Skeletal muscle satellite cell (primary cell): Measurements from ENCODE around the gene CNTN3.

Experiments used
- H3K27me3 ChIP-seq: 2 replicates; pipeline ENCODE4 v1.7.0; 2013; ENCODE audit warnings: low read length; ENCODE audit not compliant: control insufficient read depth, insufficient read depth
- H3K36me3 ChIP-seq: 2 replicates; pipeline ENCODE4 v1.7.0; 2013; ENCODE audit warnings: mild to moderate bottlenecking, control low read depth, low read length; ENCODE audit not compliant: insufficient read depth
- H3K4me1 ChIP-seq: 2 replicates; pipeline ENCODE4 v1.7.0; 2013; ENCODE audit warnings: low read length; ENCODE audit not compliant: control insufficient read depth, insufficient read depth
- H3K4me2 ChIP-seq: 2 replicates; pipeline ENCODE4 v1.7.0; 2013; ENCODE audit warnings: mild to moderate bottlenecking, low read length
- H3K4me3 ChIP-seq: 2 replicates; pipeline ENCODE4 v1.7.0; 2013; ENCODE audit warnings: low read length
- H3K9ac ChIP-seq: 2 replicates; pipeline ENCODE4 v1.7.0; 2013; ENCODE audit warnings: mild to moderate bottlenecking, low read depth, low read length, moderate library complexity
- H3K9me3 ChIP-seq: replicated peaks from 2 replicates; pipeline ENCODE4 v1.7.0; 2013; ENCODE audit warnings: mild to moderate bottlenecking, control low read depth, low read length

Gene CNTN3

GRCh38 chr3:74633021-74633420, 18.6 kb upstream of the CNTN3 start:
- H3K27me3 ChIP-seq, result no peaks in the 10 kb centered on the region
- peaks cover 19% of the 10 kb centered on the region for H3K4me1 ChIP-seq
- no peak overlapping the region for H3K4me3 ChIP-seq
- H3K9ac ChIP-seq, result no peak overlapping the region
- no peak overlapping the region for H3K4me2 ChIP-seq
- H3K9me3 ChIP-seq, result no peaks in the 10 kb centered on the region
- no peaks in the 10 kb centered on the region for H3K36me3 ChIP-seq

GRCh38 chr3:74631351-74632140, 17.1 kb upstream of the CNTN3 start:
- H3K4me1 ChIP-seq, result peaks cover 12% of the 10 kb centered on the region
- no peak overlapping the region for H3K4me2 ChIP-seq
- H3K9ac ChIP-seq, result peak overlapping the region; percentile 9

GRCh38 chr3:74630602-74631001, 16.1 kb upstream of the CNTN3 start:
- no peaks in the 10 kb centered on the region for H3K36me3 ChIP-seq

More at GRCh38 chr3:74631351-74632140, 17.1 kb upstream of the CNTN3 start:
- H3K27me3 ChIP-seq, result no peaks in the 10 kb centered on the region
- H3K9me3 ChIP-seq, result no peaks in the 10 kb centered on the region
- H3K36me3 ChIP-seq, result no peaks in the 10 kb centered on the region
- no peak overlapping the region for H3K4me3 ChIP-seq

GRCh38 chr3:74626011-74626410, 11.6 kb upstream of the CNTN3 start:
- no peaks in the 10 kb centered on the region for H3K9me3 ChIP-seq
- H3K27me3 ChIP-seq, result no peaks in the 10 kb centered on the region
- no peak overlapping the region for H3K4me2 ChIP-seq
- no peak overlapping the region for H3K9ac ChIP-seq
- H3K4me1 ChIP-seq, result peaks cover 13% of the 10 kb centered on the region
- H3K4me3 ChIP-seq, result no peak overlapping the region
- no peaks in the 10 kb centered on the region for H3K36me3 ChIP-seq

More at GRCh38 chr3:74630602-74631001, 16.1 kb upstream of the CNTN3 start:
- Histone ChIP-seq H3K4me2 (no peak overlapping the region), H3K4me3 (no peak overlapping the region), H3K9me3 (no peaks in the 10 kb centered on the region), H3K4me1 (peaks cover 11% of the 10 kb centered on the region), H3K27me3 (no peaks in the 10 kb centered on the region), H3K9ac (no peak overlapping the region)

- Histone ChIP-seq H3K4me3 (no peak overlapping the region), H3K4me1 (peaks cover 11% of the 10 kb centered on the region), H3K27me3 (no peaks in the 10 kb centered on the region), H3K36me3 (no peaks in the 10 kb centered on the region), H3K9ac (no peak overlapping the region), H3K9me3 (no peaks in the 10 kb centered on the region), H3K4me2 (peak overlapping the region; percentile 29)
Measured at GRCh38 chr3:74624301-74624700, 9.8 kb upstream of the CNTN3 start.

- Histone ChIP-seq H3K9me3 (no peaks in the 10 kb centered on the region), H3K4me1 (peaks cover 11% of the 10 kb centered on the region), H3K4me2 (no peak overlapping the region), H3K27me3 (peaks cover 6% of the 10 kb centered on the region), H3K9ac (no peak overlapping the region), H3K36me3 (no peaks in the 10 kb centered on the region), H3K4me3 (no peak overlapping the region)
Measured at GRCh38 chr3:74623261-74623836, 8.9 kb upstream of the CNTN3 start.

- no peak overlapping the region for H3K9ac ChIP-seq
- no peak overlapping the region for H3K4me3 ChIP-seq
- no peak overlapping the region for H3K4me2 ChIP-seq
- H3K9me3 ChIP-seq, result no peaks in the 10 kb centered on the region
- no peaks in the 10 kb centered on the region for H3K36me3 ChIP-seq
- peaks cover 11% of the 10 kb centered on the region for H3K4me1 ChIP-seq
- peaks cover 6% of the 10 kb centered on the region for H3K27me3 ChIP-seq
Measured at GRCh38 chr3:74621581-74621980, 7.1 kb upstream of the CNTN3 start.

- no peaks in the 10 kb centered on the region for H3K9me3 ChIP-seq
- H3K9ac ChIP-seq, result no peak overlapping the region
- no peaks in the 10 kb centered on the region for H3K36me3 ChIP-seq
- peaks cover 13% of the 10 kb centered on the region for H3K4me1 ChIP-seq
- H3K27me3 ChIP-seq, result peaks cover 10% of the 10 kb centered on the region
- H3K4me3 ChIP-seq, result no peak overlapping the region
- no peak overlapping the region for H3K4me2 ChIP-seq
Measured at GRCh38 chr3:74617776-74618175, 3.3 kb upstream of the CNTN3 start.

GRCh38 chr3:74613521-74614106, 845 bp downstream of the CNTN3 start:
- Histone ChIP-seq H3K36me3 (no peaks in the 10 kb centered on the region), H3K4me2 (peak overlapping the region; percentile 87), H3K4me1 (peaks cover 14% of the 10 kb centered on the region), H3K4me3 (peak overlapping the region; percentile 66), H3K27me3 (peaks cover 6% of the 10 kb centered on the region), H3K9me3 (no peaks in the 10 kb centered on the region), H3K9ac (peak overlapping the region; percentile 29)

- no peak overlapping the region for H3K9ac ChIP-seq
- H3K27me3 ChIP-seq, result peaks cover 4% of the 10 kb centered on the region
- peak overlapping the region; percentile 66 for H3K4me3 ChIP-seq
- no peaks in the 10 kb centered on the region for H3K9me3 ChIP-seq
- no peaks in the 10 kb centered on the region for H3K36me3 ChIP-seq
- H3K4me1 ChIP-seq, result peaks cover 14% of the 10 kb centered on the region
- H3K4me2 ChIP-seq, result peak overlapping the region; percentile 87
Measured at GRCh38 chr3:74613060-74613459, 1.4 kb downstream of the CNTN3 start.

- peaks cover 4% of the 10 kb centered on the region for H3K27me3 ChIP-seq
- no peaks in the 10 kb centered on the region for H3K36me3 ChIP-seq
- H3K4me2 ChIP-seq, result no peak overlapping the region
- H3K9ac ChIP-seq, result no peak overlapping the region
- H3K4me3 ChIP-seq, result no peak overlapping the region
- peaks cover 14% of the 10 kb centered on the region for H3K4me1 ChIP-seq
- H3K9me3 ChIP-seq, result no peaks in the 10 kb centered on the region
Measured at GRCh38 chr3:74611206-74611605, 3.3 kb downstream of the CNTN3 start.
